Erythroblast (primary cell): ENCODE data around the gene FREM1.

Experiments used
- GATA1 ChIP-seq: IDR thresholded peaks from 2 replicates; pipeline ENCODE4 v1.6.1; 2011; ENCODE audit warnings: low read depth, mild to moderate bottlenecking, control low read depth, low read length, moderate library complexity
- POLR2A ChIP-seq: IDR thresholded peaks from 2 replicates; pipeline ENCODE4 v1.6.1; 2011; ENCODE audit warnings: mild to moderate bottlenecking, low read length

- TF ChIP-seq POLR2A: no peak
- TF ChIP-seq GATA1: no peak
Observed at GRCh38 chr9:14741369-14741768, 168.9 kb downstream of the FREM1 start.
